HCT116 (cell line): ENCODE measurements around the gene ZCCHC24. TPM values are rescaled to one million over a fixed set of nuclear protein-coding genes. Genes with fewer than 3 reads are reported as not detected.

Experiments used
- ATAC-seq: fragments of 200-7000 bp; cut with Tn5 transposase; 2 replicates; pipeline ENCODE4 v1.9.1; 2020; ENCODE audit warnings: mild to moderate bottlenecking, moderate library complexity
- BruUV-seq: library from RNA; stranded (reverse); fragments of 400-500 nt; replicated peaks from 2 replicates; lab custom pipeline; 2021; lab: Mats Ljungman, UMichigan
- CTCF ChIA-PET: fragments of 300-600 bp; sonication (Branson Sonifier 250); formaldehyde crosslinking; loops from one replicate; lab custom pipeline; 2021; ENCODE audit warnings: antibody characterized with exemption; lab: Charles Lee
- POLR2A ChIA-PET: fragments of 300-600, 350-600 bp; sonication (Branson Sonifier 250); formaldehyde crosslinking; loops from one replicate; lab custom pipeline; 2021; ENCODE audit warnings: antibody characterized with exemption; lab: Charles Lee
- RAD21 ChIA-PET, 2 experiments: fragments of 300-600 bp; sonication (Branson Sonifier 250); formaldehyde crosslinking; loops; one replicate each; lab custom pipeline; 2023; ENCODE audit warnings: low total read pairs in 2 of 2; ENCODE audit not compliant: uncharacterized antibody in 2 of 2, unreplicated experiment in 2 of 2, low non-redundant PET in 1 of 2; lab: Charles Lee
- DNase-seq: peaks from one replicate; pipeline ENCODE4 v3.0.0-alpha.2; 2010; ENCODE audit warnings: low read depth, low spot score
- H2AFZ ChIP-seq: fragments of 200-600 bp; shearing (Covaris generic), sonication (generic); 2 replicates; pipeline ENCODE4 v1.6.1; 2017; ENCODE audit warnings: low read depth, mixed run types, mixed read lengths, antibody characterized with exemption, low read length; ENCODE audit not compliant: poor library complexity, severe bottlenecking
- H3K27ac ChIP-seq: 2 replicates; pipeline ENCODE4 v1.5.1; 2012; ENCODE audit warnings: low read depth, low read length
- H3K27me3 ChIP-seq: fragments of 200-600 bp; sonication (generic); 2 replicates; pipeline ENCODE4 v1.6.1; 2016; ENCODE audit warnings: mixed run types, low read length, mixed read lengths; ENCODE audit not compliant: insufficient read depth
- H3K36me3 ChIP-seq, 2 experiments: fragments of 200-500 bp in 1 of 2; fragments of 200-600 bp in 1 of 2; sonication (Bioruptor generic) in 1 of 2; sonication (generic) in 1 of 2; 2 replicates each; pipeline versions ENCODE4 v1.5.1 to v1.6.1; 2014 to 2016; ENCODE audit warnings: low read length in 2 of 2, inconsistent platforms in 1 of 2, mixed read lengths in 1 of 2, mixed run types in 1 of 2; ENCODE audit not compliant: insufficient read depth in 2 of 2, control insufficient read depth in 1 of 2
- H3K4me1 ChIP-seq, 2 experiments: fragments of 200-600 bp in 1 of 2; sonication (generic) in 1 of 2; 2 replicates each; pipeline versions ENCODE4 v1.5.1 to v1.6.1; 2012 to 2017; ENCODE audit warnings: low read length in 2 of 2, inconsistent platforms in 1 of 2, mild to moderate bottlenecking in 1 of 2, mixed read lengths in 1 of 2, mixed run types in 1 of 2, moderate library complexity in 1 of 2; ENCODE audit not compliant: insufficient read depth in 2 of 2, control insufficient read depth in 1 of 2
- H3K4me2 ChIP-seq: fragments of 200-600 bp; sonication (generic); 2 replicates; pipeline ENCODE4 v1.6.1; 2017; ENCODE audit warnings: mixed run types, low read length, mixed read lengths
- H3K4me3 ChIP-seq, 2 experiments: fragments of 200-600 bp in 1 of 2; sonication (generic) in 1 of 2; replicated peaks in 1 of 2; 2 replicates each; pipeline ENCODE4 v1.5.1; 2011 to 2016; ENCODE audit warnings: low read length in 2 of 2, control low read depth in 1 of 2, low read depth in 1 of 2, mild to moderate bottlenecking in 1 of 2, mixed read lengths in 1 of 2, mixed run types in 1 of 2
- H3K79me2 ChIP-seq: fragments of 200-600 bp; sonication (generic); 2 replicates; pipeline ENCODE4 v1.6.1; 2017; ENCODE audit warnings: mild to moderate bottlenecking, mixed run types, low read length, moderate library complexity, mixed read lengths; ENCODE audit not compliant: insufficient read depth
- H3K9ac ChIP-seq: fragments of 200-600 bp; sonication (generic); 2 replicates; pipeline ENCODE4 v1.6.1; 2016; ENCODE audit warnings: low read length, mixed read lengths
- H3K9me2 ChIP-seq: fragments of 200-600 bp; sonication (generic), shearing (Covaris generic); 2 replicates; pipeline ENCODE4 v1.6.1; 2017; ENCODE audit warnings: mixed run types, mild to moderate bottlenecking, moderate library complexity; ENCODE audit not compliant: insufficient read depth
- H3K9me3 ChIP-seq, 2 experiments: fragments of 200-500 bp in 1 of 2; fragments of 200-600 bp in 1 of 2; sonication (Bioruptor generic) in 1 of 2; sonication (generic) in 1 of 2; 2 replicates each; pipeline ENCODE4 v1.6.1; 2014 to 2017; ENCODE audit warnings: low read length in 2 of 2, mixed read lengths in 2 of 2, inconsistent platforms in 1 of 2, low read depth in 1 of 2, mild to moderate bottlenecking in 1 of 2, mixed run types in 1 of 2, moderate library complexity in 1 of 2; ENCODE audit not compliant: control insufficient read depth in 1 of 2, insufficient read depth in 1 of 2
- H4K20me1 ChIP-seq: fragments of 200-600 bp; sonication (generic), shearing (Covaris generic); 2 replicates; pipeline ENCODE4 v1.6.1; 2017; ENCODE audit warnings: mixed run types, mild to moderate bottlenecking, moderate library complexity; ENCODE audit not compliant: insufficient read depth
- ATF3 ChIP-seq: IDR thresholded peaks from 2 replicates; pipeline ENCODE4 v1.6.1; 2012
- CEBPB ChIP-seq: IDR thresholded peaks from 2 replicates; pipeline ENCODE4 v1.6.1; 2012; ENCODE audit warnings: low read depth
- CTCF ChIP-seq, 3 experiments: fragments of 200-600 bp in 1 of 3; sonication (generic) in 1 of 3; IDR thresholded peaks in 2 of 3; conservative IDR thresholded peaks in 1 of 3; 2 replicates each; pipeline ENCODE4 v1.5.1; 2012 to 2017; ENCODE audit warnings: low read depth in 2 of 3, low read length in 2 of 3, antibody characterized with exemption in 1 of 3, borderline replicate concordance in 1 of 3, control low read depth in 1 of 3, mild to moderate bottlenecking in 1 of 3, mixed read lengths in 1 of 3, mixed run types in 1 of 3, moderate library complexity in 1 of 3; ENCODE audit not compliant: insufficient read depth in 1 of 3
- ELF1 ChIP-seq: IDR thresholded peaks from 2 replicates; pipeline ENCODE4 v1.6.1; 2012; ENCODE audit warnings: low read depth, borderline replicate concordance
- EZH2phosphoT487 ChIP-seq: fragments of 200-600 bp; IDR thresholded peaks from 2 replicates; pipeline ENCODE4 v1.6.1; 2018; ENCODE audit warnings: antibody characterized with exemption, borderline replicate concordance
- POLR2A ChIP-seq: IDR thresholded peaks from 2 replicates; pipeline ENCODE4 v1.7.0; 2011; ENCODE audit warnings: borderline replicate concordance; ENCODE audit not compliant: insufficient read depth, insufficient read length; ENCODE audit errors: extremely low read depth
- RAD21 ChIP-seq: IDR thresholded peaks from 2 replicates; pipeline ENCODE4 v1.6.1; 2012; ENCODE audit warnings: low read depth, mild to moderate bottlenecking
- SRF ChIP-seq: IDR thresholded peaks from 2 replicates; pipeline ENCODE4 v1.6.1; 2012; ENCODE audit warnings: low read depth
- TCF7L2 ChIP-seq: IDR thresholded peaks from 2 replicates; pipeline ENCODE4 v1.7.0; 2011; ENCODE audit warnings: borderline replicate concordance, inconsistent platforms; ENCODE audit not compliant: insufficient read depth, insufficient read length; ENCODE audit errors: extremely low read depth
- ZFX ChIP-seq: fragments of 450-650 bp; IDR thresholded peaks from 2 replicates; pipeline ENCODE4 v1.6.1; 2017
- intact Hi-C: fragments of 100-400 bp; cut with micrococcal nuclease; formaldehyde crosslinking; loops from 2 replicates; pipeline ENCODE4 v1.10.0; 2022
- total RNA-seq: library from RNA; stranded (reverse); gene quantifications from one replicate; pipeline ENCODE4 v1.2.1, GENCODE V29; 2021; ENCODE audit not compliant: unreplicated experiment

The ZCCHC24 gene
- total RNA-seq, 1 experiment from 2014 or later: 7.0 TPM

DNA sequence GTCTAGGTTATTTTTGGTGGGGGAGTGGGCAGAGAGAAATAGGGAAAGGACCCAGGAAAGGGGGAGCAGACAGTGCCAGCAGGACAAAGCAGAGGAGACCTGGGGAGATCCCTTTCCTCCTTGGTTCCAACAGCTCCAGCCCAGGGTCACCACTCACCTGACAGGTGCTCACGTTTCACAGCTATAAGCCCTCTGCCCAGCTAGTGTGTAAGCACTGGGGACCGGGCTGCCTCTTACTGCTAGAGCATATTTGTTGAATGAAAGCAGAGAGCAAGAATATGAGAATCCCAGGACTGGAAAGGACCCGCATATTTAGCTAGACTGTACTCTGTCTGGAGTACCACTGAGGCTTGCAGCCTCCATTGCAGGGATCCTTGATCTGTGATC lies 6.7 kb downstream of the ZCCHC24 start:
- H3K9ac ChIP-seq: no peak overlapping the region
- H4K20me1 ChIP-seq: no peaks in the 10 kb centered on the region
- H3K27me3 ChIP-seq: no peaks in the 10 kb centered on the region
- no TSS peak for BruUV-seq
- CTCF ChIA-PET: interaction anchor here (1.0 kb wide), 1 partner anchor 49 kb away, joined by 3 read pairs; no protein-coding TSS in a partner anchor
- RAD21 ChIA-PET: no interaction called here
- no peak for ATAC-seq
- no peaks in the 10 kb centered on the region for H3K9me3 ChIP-seq
- DNase-seq: no peak
- intact Hi-C loops: no loop called here
- no peak for TF ChIP-seq TCF7L2
- no peak for TF ChIP-seq SRF
- TF ChIP-seq EZH2phosphoT487: no peak
- no peak for TF ChIP-seq ATF3
- TF ChIP-seq CEBPB: no peak
- TF ChIP-seq CTCF (IDR thresholded peaks at IDR 0.05 in 2 of 3, conservative IDR thresholded peaks at IDR 0.05 in 1 of 3; ENCODE audit: borderline replicate concordance in 1 of 3, insufficient read depth in 1 of 3, low read depth in 2 of 3, low read length in 2 of 3): no peak
- TF ChIP-seq ELF1: no peak
- TF ChIP-seq POLR2A: no peak
- TF ChIP-seq ZFX: no peak
- TF ChIP-seq RAD21: no peak
- no peak overlapping the region for H3K4me3 ChIP-seq
- POLR2A ChIA-PET: no interaction called here
- no peak overlapping the region for H2AFZ ChIP-seq
- H3K9me2 ChIP-seq: no peaks in the 10 kb centered on the region
- no peak overlapping the region for H3K4me2 ChIP-seq
- no peaks in the 10 kb centered on the region for H3K79me2 ChIP-seq
- no peak overlapping the region for H3K27ac ChIP-seq
- H3K4me1 ChIP-seq: peaks cover 3 to 36% of the 10 kb centered on the region in 2 experiments; a peak in 3 of 4 replicates
- H3K36me3 ChIP-seq: no peaks in the 10 kb centered on the region
